ENCODE results near the gene DLGAP1.

Gene DLGAP1

GRCh38 chr18:3596324-3596636, 858.8 kb downstream of the DLGAP1 start:
- TF ChIP-seq CTCF (IDR thresholded peaks at IDR 0.05) (no peak), ZFX (IDR thresholded peaks at IDR 0.05; ENCODE audit: borderline replicate concordance) (no peak)
- no peak overlapping the region for H3K27ac ChIP-seq

GRCh38 chr18:3595369-3596273, 859.5 kb downstream of the DLGAP1 start:
- no peak for TF ChIP-seq CTCF (IDR thresholded peaks at IDR 0.05)
- TF ChIP-seq ZFX (IDR thresholded peaks at IDR 0.05; ENCODE audit: borderline replicate concordance): no peak
- H3K27ac ChIP-seq: no peak overlapping the region; the same call in 1 of the 2 replicates

- TF ChIP-seq ZFX (IDR thresholded peaks at IDR 0.05; ENCODE audit: borderline replicate concordance) (no peak), CTCF (IDR thresholded peaks at IDR 0.05) (no peak)
- peak overlapping the region; percentile 84 for H3K27ac ChIP-seq
Observed at GRCh38 chr18:3594760-3595368, 860.2 kb downstream of the DLGAP1 start.

- TF ChIP-seq CTCF (IDR thresholded peaks at IDR 0.05): peak; percentile 94
- no peak for TF ChIP-seq ZFX (IDR thresholded peaks at IDR 0.05; ENCODE audit: borderline replicate concordance)
- H3K27ac ChIP-seq: peak overlapping the region; percentile 84
Observed at GRCh38 chr18:3593904-3594759, 861.0 kb downstream of the DLGAP1 start.

- no peak for TF ChIP-seq ZFX (IDR thresholded peaks at IDR 0.05; ENCODE audit: borderline replicate concordance)
- no peak for TF ChIP-seq CTCF (IDR thresholded peaks at IDR 0.05)
- peak overlapping the region; percentile 84 for H3K27ac ChIP-seq
Observed at GRCh38 chr18:3593381-3593903, 861.7 kb downstream of the DLGAP1 start.

GRCh38 chr18:3592864-3593263, 862.2 kb downstream of the DLGAP1 start:
- TF ChIP-seq CTCF (IDR thresholded peaks at IDR 0.05) (no peak), ZFX (IDR thresholded peaks at IDR 0.05; ENCODE audit: borderline replicate concordance) (no peak)

More at GRCh38 chr18:3592864-3593263, 862.2 kb downstream of the DLGAP1 start:
- H3K27ac ChIP-seq: peak overlapping the region; percentile 84
